ENCODE measurements around the gene DHX35. TPM values are rescaled to one million over a fixed set of nuclear protein-coding genes. Genes with fewer than 3 reads are reported as not detected.

DHX35 gene
- total and polyA plus RNA-seq, 2 of the 13 experiments (the other 11 are each of a cell fraction or from before 2014, with no cell fraction given): 25.8 to 28.7 TPM

DNA sequence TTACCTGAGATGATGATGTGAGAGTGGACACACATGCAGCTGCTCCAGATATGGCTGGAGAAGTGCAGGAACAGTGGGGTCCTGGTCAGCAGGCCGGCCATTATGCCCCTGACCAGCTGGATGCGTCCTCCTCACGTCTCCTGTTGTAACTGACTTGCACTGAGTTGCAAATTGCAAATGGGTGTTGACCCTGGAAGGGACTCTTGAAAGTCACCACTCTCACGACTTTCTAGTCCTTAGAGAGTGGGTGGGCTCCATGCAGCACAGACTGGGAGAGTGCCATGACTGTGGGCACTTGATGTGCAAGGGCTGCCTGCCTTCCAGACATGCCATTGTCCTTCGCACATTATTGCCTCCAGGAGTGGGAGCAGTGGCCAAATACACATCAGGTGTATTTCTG, 25.1 kb upstream of the DHX35 start:
- WGBS (ENCODE audit: low lambda C conversion rate): 94% methylated on average over 5 of the region's 5 CpGs
- Histone ChIP-seq H3K4me3 (replicated peaks in 1 of 3; ENCODE audit: insufficient read depth in 1 of 3, low read depth in 2 of 3, low read length in 3 of 3) (no peak overlapping the region), H3K27me3 (ENCODE audit: control insufficient read depth in 1 of 2, insufficient read depth in 2 of 2, low read length in 2 of 2) (no peaks in the 10 kb centered on the region), H3K36me3 (replicated peaks in 1 of 2; ENCODE audit: control insufficient read depth in 1 of 2, insufficient read depth in 2 of 2, low read length in 2 of 2) (peaks cover 34 to 71% of the 10 kb centered on the region in 2 experiments), H3K9me3 (ENCODE audit: low read length) (no peaks in the 10 kb centered on the region), H3K27ac (ENCODE audit: extremely low read length, insufficient read depth, low read length) (no peak overlapping the region), H2AFZ (ENCODE audit: low read length) (no peak overlapping the region), H4K20me1 (ENCODE audit: insufficient read depth, low read length) (peaks cover 16% of the 10 kb centered on the region; the same call in 1 of the 2 replicates), H3K4me2 (ENCODE audit: low read depth, low read length) (no peak overlapping the region), H3K9ac (ENCODE audit: insufficient read depth, low read depth, low read length) (no peak overlapping the region), H3K79me2 (ENCODE audit: insufficient read depth, low read length) (peaks cover 98% of the 10 kb centered on the region), H3K4me1 (ENCODE audit: insufficient read depth, low read length) (peaks cover 95% of the 10 kb centered on the region)
- no peak for ATAC-seq
- ChIA-PET CTCF (ENCODE audit: low intra/inter-chr PET ratio, low total read pairs) (no interaction called here), POLR2A (interaction anchor here (0.5 kb wide), 1 partner anchor 25 kb away, joined by 4 read pairs; no protein-coding TSS in a partner anchor)
- TF ChIP-seq KLF6 (CRISPR knock-in tag; IDR thresholded peaks at IDR 0.05) (no peak), PHF5A (CRISPR knock-in tag; IDR thresholded peaks at IDR 0.05; ENCODE audit: low read depth, unreplicated experiment) (no peak), REST (IDR thresholded peaks at IDR 0.05; ENCODE audit: borderline replicate concordance in 1 of 2, low read depth in 1 of 2, low read length in 2 of 2) (no peak), ZNF30 (CRISPR knock-in tag; IDR thresholded peaks at IDR 0.05) (no peak), CENPX (CRISPR knock-in tag; IDR thresholded peaks at IDR 0.05) (no peak), ZNF343 (CRISPR knock-in tag; IDR thresholded peaks at IDR 0.05) (no peak), ZNF350 (CRISPR knock-in tag; IDR thresholded peaks at IDR 0.05; ENCODE audit: borderline replicate concordance, low read depth) (no peak), GLMP (CRISPR knock-in tag; IDR thresholded peaks at IDR 0.05; ENCODE audit: borderline replicate concordance) (no peak), ZNF446 (CRISPR knock-in tag; IDR thresholded peaks at IDR 0.05) (no peak), SP1 (IDR thresholded peaks at IDR 0.05) (no peak), SP1 (CRISPR knock-in tag; IDR thresholded peaks at IDR 0.05) (no peak), KAT7 (CRISPR knock-in tag; IDR thresholded peaks at IDR 0.05; ENCODE audit: borderline replicate concordance) (no peak), RELA (CRISPR knock-in tag; IDR thresholded peaks at IDR 0.05) (no peak), MED13 (CRISPR knock-in tag; IDR thresholded peaks at IDR 0.05) (no peak)
- TF ChIP-seq, protein P1, sequence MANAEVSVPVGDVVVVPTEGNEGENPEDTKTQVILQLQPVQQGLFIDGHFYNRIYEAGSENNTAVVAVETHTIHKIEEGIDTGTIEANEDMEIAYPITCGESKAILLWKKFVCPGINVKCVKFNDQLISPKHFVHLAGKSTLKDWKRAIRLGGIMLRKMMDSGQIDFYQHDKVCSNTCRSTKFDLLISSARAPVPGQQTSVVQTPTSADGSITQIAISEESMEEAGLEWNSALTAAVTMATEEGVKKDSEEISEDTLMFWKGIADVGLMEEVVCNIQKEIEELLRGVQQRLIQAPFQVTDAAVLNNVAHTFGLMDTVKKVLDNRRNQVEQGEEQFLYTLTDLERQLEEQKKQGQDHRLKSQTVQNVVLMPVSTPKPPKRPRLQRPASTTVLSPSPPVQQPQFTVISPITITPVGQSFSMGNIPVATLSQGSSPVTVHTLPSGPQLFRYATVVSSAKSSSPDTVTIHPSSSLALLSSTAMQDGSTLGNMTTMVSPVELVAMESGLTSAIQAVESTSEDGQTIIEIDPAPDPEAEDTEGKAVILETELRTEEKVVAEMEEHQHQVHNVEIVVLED (CRISPR knock-in tag; IDR thresholded peaks at IDR 0.05; ENCODE audit: borderline replicate concordance): no peak
- DNase-seq (ENCODE audit: low spot score): no peak
- no TSS peak for BruUV-seq (replicated peaks)
- no peak for FAIRE-seq
- in situ Hi-C loops (cut with HindIII; ENCODE audit: extremely low pct_ligation_motif_present, low pct_unique_long_range_greater_than_20kb) (no loop called here), intact Hi-C loops (cut with micrococcal nuclease; ENCODE audit: unreplicated experiment) (no loop called here)

Data from HepG2 (cell line).